Measurements from ENCODE around the gene DACH1.

GRCh38 chr13:71817335-71817734 is 49.7 kb downstream of the DACH1 start:
- TF ChIP-seq ZC3H8 (IDR thresholded peaks at IDR 0.05), result no peak
- TF ChIP-seq TAF1 (IDR thresholded peaks at IDR 0.05; ENCODE audit: control insufficient read depth, extremely low read depth, insufficient read depth, low read length, severe bottlenecking), result no peak
- TF ChIP-seq TEAD4 (IDR thresholded peaks at IDR 0.05; ENCODE audit: low read length), result no peak
- TF ChIP-seq TEAD4 (CRISPR knock-in tag; IDR thresholded peaks at IDR 0.05; ENCODE audit: borderline replicate concordance), result no peak
- no peak for TF ChIP-seq KLF6 (CRISPR knock-in tag; IDR thresholded peaks at IDR 0.05; ENCODE audit: borderline replicate concordance)
- TF ChIP-seq SMARCE1 (IDR thresholded peaks at IDR 0.05), result no peak
- no peak for TF ChIP-seq KLF1 (tag; IDR thresholded peaks at IDR 0.05)
- TF ChIP-seq ZC3H11A (IDR thresholded peaks at IDR 0.05; ENCODE audit: low read depth, low read length), result no peak

All from K562 (cell line).